Lower lobe of right lung (tissue), 2 donors: ENCODE measurements around the gene IMPDH1. TPM values are rescaled to one million over a fixed set of nuclear protein-coding genes. Genes with fewer than 3 reads are reported as not detected.
A peak's percentile ranks its signal among the peaks of the same experiment; 100 is the strongest.

Source experiments
- ATAC-seq, 2 donors: fragments of 200-7000 bp; cut with Tn5 transposase; one replicate each; pipeline ENCODE4 v1.9.1; 2020 to 2022; ENCODE audit warnings: mild to moderate bottlenecking in 2 of 2, moderate library complexity in 2 of 2
- DNase-seq: peaks from one replicate; pipeline ENCODE4 v3.0.0-alpha.2; 2020
- H3K27ac ChIP-seq: fragments of 200-600 bp; one replicate; pipeline ENCODE4 v1.8.0; 2022
- H3K27me3 ChIP-seq: fragments of 200-600 bp; one replicate; pipeline ENCODE4 v1.8.0; 2022; ENCODE audit warnings: low read depth
- H3K36me3 ChIP-seq: fragments of 200-600 bp; one replicate; pipeline ENCODE4 v1.8.0; 2022; ENCODE audit warnings: mild to moderate bottlenecking
- H3K4me1 ChIP-seq: fragments of 200-600 bp; one replicate; pipeline ENCODE4 v1.8.0; 2022
- H3K4me3 ChIP-seq: fragments of 200-600 bp; one replicate; pipeline ENCODE4 v1.8.0; 2022; ENCODE audit warnings: mild to moderate bottlenecking
- H3K9me3 ChIP-seq: fragments of 200-600 bp; one replicate; pipeline ENCODE4 v1.8.0; 2022
- intact Hi-C: fragments of 100-400 bp; cut with DNase I; formaldehyde crosslinking; loops from one replicate; pipeline ENCODE4 v1.11.0; 2022
- total RNA-seq: library from RNA; stranded (reverse); fragmentation: NEBNext Ultra II Directional; extraction: Animal tissue kit (Norgen Biotek cat#: 25700); gene quantifications from one replicate; pipeline ENCODE4 v1.2.1, GENCODE V29; 2021
- TF ChIP-seq, protein P1 (sequence below): fragments of 200-600 bp; IDR thresholded peaks from one replicate; pipeline ENCODE4 v1.8.0; 2022; ENCODE audit warnings: antibody characterized with exemption, mild to moderate bottlenecking
- donor health status: DM: no; HTN: yes; CAD: no; lungs with severe emphysema.

The IMPDH1 gene
- total RNA-seq, 1 donor from 2014 or later = 93.4 TPM

DNA sequence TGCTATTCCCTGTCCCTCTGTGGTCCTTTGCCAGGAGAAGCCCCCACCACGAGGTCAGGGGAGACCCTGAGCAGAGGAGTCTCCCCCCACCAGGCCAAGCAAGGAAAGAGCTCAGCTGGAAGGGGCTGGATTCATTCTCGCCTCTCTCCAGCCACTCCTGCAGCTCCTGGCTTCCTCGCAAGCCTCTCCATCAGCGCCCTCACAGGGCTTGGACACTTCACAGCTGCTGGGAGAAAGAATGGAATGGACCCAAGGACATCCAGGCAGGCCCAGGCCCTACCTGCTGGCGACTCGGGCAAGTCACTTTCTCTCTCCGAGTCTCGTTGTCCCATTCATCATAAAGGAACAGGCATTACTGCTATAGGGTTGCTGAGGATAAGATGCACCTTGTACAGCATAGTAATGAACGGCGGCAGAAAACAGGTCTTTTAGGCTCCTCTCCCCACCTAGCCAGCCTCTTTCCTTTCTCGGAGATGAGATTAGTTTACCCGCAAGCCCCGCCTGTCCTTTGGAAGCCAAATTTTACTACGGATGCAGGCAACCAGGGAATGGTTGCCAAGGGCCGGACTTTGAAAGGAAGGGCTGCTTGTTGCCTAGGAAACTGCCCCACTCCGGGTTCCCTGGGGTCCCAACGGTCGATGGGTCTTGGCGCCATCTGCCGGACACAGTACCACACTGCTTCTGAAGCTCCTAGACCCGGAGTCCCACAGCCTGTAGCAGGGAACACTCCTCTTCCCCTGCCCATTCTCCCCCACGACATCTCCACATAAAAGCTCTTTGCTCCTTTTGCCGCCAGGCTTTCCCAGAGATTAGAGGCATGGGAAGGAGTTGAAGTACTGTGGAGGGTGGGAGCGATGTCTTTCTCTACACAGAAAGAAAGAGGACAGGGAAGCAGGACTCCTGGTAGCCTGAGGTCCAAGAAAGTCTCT is 22.3 kb downstream of the IMPDH1 start:
- Histone ChIP-seq H3K27me3 (peaks cover 12% of the 10 kb centered on the region), H3K27ac (no peak overlapping the region), H3K4me1 (peaks cover 4% of the 10 kb centered on the region), H3K9me3 (no peaks in the 10 kb centered on the region), H3K36me3 (peaks cover 11% of the 10 kb centered on the region), H3K4me3 (no peak overlapping the region)
- DNase-seq (peak; percentile 78), ATAC-seq (peak; percentile 84 to 87)
- TF ChIP-seq, protein P1, sequence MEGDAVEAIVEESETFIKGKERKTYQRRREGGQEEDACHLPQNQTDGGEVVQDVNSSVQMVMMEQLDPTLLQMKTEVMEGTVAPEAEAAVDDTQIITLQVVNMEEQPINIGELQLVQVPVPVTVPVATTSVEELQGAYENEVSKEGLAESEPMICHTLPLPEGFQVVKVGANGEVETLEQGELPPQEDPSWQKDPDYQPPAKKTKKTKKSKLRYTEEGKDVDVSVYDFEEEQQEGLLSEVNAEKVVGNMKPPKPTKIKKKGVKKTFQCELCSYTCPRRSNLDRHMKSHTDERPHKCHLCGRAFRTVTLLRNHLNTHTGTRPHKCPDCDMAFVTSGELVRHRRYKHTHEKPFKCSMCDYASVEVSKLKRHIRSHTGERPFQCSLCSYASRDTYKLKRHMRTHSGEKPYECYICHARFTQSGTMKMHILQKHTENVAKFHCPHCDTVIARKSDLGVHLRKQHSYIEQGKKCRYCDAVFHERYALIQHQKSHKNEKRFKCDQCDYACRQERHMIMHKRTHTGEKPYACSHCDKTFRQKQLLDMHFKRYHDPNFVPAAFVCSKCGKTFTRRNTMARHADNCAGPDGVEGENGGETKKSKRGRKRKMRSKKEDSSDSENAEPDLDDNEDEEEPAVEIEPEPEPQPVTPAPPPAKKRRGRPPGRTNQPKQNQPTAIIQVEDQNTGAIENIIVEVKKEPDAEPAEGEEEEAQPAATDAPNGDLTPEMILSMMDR = peak; percentile 90
- intact Hi-C loops = no loop called here

DNA sequence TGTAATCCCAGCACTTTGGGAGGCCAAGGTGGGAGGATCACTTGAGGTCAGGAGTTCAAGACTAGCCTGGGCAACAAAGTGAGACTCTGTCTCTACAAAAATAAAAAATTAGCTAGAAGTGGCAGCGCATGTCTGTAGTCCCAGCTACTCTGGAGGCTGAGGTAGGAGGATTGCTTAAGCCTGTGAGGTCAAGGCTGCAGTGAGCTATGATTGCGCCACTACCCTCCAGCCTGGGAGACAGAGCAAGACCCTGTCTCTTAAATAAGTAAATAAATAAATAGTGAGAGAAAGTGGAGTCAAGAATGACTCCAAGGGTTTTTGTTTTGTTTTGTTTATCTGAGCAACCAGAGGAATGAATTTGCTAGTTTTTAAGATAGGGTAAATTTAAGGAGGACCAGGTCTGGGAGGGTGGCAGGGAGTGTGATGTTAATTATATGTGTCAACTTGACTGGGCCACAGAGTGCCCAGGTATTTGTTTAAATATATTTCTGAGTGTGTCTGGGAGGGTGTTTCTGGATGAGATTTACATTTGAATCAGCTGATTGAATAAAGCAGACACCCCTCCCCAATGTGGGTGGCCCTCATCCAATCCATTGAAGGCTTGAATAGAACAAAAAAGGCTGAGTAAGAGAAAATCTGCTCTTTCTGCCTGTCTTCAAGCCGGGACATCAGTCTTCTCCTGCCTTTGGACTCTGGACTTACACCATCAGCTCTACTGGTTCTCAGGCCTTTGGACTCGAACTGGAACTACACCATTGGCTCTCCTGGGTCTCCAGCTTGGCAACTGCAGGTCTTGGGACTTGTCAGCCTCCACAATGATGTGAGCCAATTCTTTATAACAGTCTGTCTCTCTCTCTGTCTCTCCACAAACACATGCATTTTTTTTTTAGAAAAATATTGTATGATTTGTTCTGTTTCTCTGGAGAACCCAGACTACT is 23.5 kb downstream of the IMPDH1 start:
- intact Hi-C loops = no loop called here
- H3K27me3 ChIP-seq = peaks cover 12% of the 10 kb centered on the region
- no peak overlapping the region for H3K27ac ChIP-seq
- DNase-seq = no peak
- H3K4me1 ChIP-seq = peaks cover 4% of the 10 kb centered on the region
- TF ChIP-seq, protein P1 = no peak
- peaks cover 1% of the 10 kb centered on the region for H3K36me3 ChIP-seq
- ATAC-seq = no peak
- no peaks in the 10 kb centered on the region for H3K9me3 ChIP-seq
- no peak overlapping the region for H3K4me3 ChIP-seq

DNA sequence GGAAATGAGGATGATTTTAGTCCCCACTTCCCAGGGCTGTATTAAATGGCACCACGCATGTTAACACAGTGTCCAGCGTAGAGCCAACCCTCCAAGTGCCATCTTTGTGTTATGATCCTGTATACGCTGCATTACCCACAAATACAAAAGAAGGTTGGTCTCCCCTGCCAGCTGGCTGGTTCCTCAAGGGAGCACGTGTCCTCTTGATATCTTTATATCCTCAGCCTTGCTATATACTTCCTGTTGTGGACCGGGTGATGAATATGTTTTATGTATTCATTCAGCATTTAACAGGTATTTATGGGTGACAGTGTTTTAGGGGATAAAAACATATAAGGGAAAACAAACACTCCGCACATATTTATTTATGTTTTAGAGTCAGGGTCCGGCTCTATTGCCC is 25.1 kb downstream of the IMPDH1 start:
- no peaks in the 10 kb centered on the region for H3K9me3 ChIP-seq
- H3K27ac ChIP-seq = no peak overlapping the region
- peaks cover 4% of the 10 kb centered on the region for H3K4me1 ChIP-seq
- H3K36me3 ChIP-seq = no peaks in the 10 kb centered on the region
- intact Hi-C loops = no loop called here
- ATAC-seq = no peak
- no peak overlapping the region for H3K4me3 ChIP-seq
- DNase-seq = no peak
- peaks cover 12% of the 10 kb centered on the region for H3K27me3 ChIP-seq
- TF ChIP-seq, protein P1 = no peak

DNA sequence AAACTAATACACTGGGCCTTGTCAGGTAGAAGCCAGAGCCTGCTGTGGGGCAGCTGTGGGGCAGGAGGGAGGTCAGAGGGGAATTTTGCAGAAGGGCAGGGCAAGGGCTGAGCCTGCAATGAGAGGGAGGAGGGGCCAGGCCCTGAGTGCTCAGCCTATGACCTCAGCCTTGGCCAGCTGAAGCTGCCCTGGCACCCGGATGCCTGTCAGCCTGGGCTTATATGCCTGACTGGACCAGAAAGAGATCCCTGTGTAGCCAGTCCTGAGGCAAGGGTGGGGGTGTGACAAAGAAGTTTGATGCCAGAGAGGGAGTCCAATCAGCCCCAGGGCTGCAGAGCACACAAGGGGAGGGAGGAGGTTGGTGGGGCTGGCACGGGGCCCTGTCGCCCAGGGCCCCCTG is 26.0 kb downstream of the IMPDH1 start:
- H3K27me3 ChIP-seq = peaks cover 11% of the 10 kb centered on the region
- H3K27ac ChIP-seq = no peak overlapping the region
- intact Hi-C loops = no loop called here
- TF ChIP-seq, protein P1 = no peak
- no peaks in the 10 kb centered on the region for H3K36me3 ChIP-seq
- peaks cover 4% of the 10 kb centered on the region for H3K4me1 ChIP-seq
- ATAC-seq (no peak), DNase-seq (no peak)
- H3K4me3 ChIP-seq = no peak overlapping the region
- no peaks in the 10 kb centered on the region for H3K9me3 ChIP-seq

DNA sequence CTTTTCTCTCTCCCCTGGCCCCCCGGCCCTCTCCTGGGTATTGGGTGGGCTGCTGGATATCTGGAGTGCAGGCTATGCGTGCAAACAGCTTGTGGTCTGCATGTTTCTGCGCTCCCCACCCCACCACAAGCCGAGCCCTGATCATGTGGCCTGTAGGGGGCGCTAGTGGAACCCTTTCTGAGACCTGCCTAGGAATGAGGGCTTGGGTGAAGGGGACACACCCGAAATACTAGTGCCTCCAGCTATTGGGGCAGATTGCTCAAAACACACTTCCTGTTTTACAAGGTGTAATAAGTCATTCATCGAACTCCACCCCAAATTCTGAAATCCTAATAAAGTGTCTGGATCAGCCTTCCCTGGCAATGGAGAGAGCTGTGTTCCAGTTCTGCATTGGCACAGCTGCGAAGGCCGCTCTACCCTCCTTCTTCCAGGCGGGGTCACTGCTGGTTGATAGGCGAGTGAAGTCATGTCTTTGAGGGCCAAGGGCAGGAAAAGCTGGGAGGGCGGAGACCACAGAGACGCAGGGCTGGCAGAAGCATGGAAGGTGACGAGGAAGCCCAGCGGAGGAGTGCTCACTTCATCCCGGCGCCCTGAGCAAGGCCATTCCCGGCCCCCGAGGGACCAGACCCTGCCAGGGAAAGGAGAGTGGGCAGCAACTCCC is 28.5 kb downstream of the IMPDH1 start:
- Histone ChIP-seq H3K4me3 (no peak overlapping the region), H3K9me3 (no peaks in the 10 kb centered on the region), H3K27ac (no peak overlapping the region), H3K36me3 (no peaks in the 10 kb centered on the region), H3K27me3 (no peaks in the 10 kb centered on the region), H3K4me1 (no peaks in the 10 kb centered on the region)
- intact Hi-C loops = no loop called here
- TF ChIP-seq, protein P1 = peak; percentile 34
- DNase-seq (peak; percentile 65), ATAC-seq (peak; percentile 58 to 71)
